Right ventricle myocardium inferior (tissue), 1 donor: ENCODE data around the gene KRT13. TPM values are rescaled to one million over a fixed set of nuclear protein-coding genes. Genes with fewer than 3 reads are reported as not detected.

Experiments
- ATAC-seq: fragments of 200-7000 bp; cut with Tn5 transposase; one replicate; pipeline ENCODE4 v1.9.1; 2020; ENCODE audit warnings: mild to moderate bottlenecking, moderate library complexity
- DNase-seq: peaks from one replicate; pipeline ENCODE4 v3.0.0; 2021; ENCODE audit errors: missing footprints
- intact Hi-C: fragments of 100-400 bp; cut with DNase I; formaldehyde crosslinking; loops from one replicate; pipeline ENCODE4 v1.11.0; 2022
- total RNA-seq: library from RNA; stranded (reverse); fragmentation: NEBNext Ultra II Directional; extraction: Animal tissue kit (Norgen Biotek cat#: 25700); gene quantifications from one replicate; pipeline ENCODE4 v1.2.1, GENCODE V29; 2021
- donor health status: DM: no; HTN: yes; CAD: no; lungs with severe emphysema.

KRT13 gene
- total RNA-seq, 1 donor from 2014 or later: not detected

DNA sequence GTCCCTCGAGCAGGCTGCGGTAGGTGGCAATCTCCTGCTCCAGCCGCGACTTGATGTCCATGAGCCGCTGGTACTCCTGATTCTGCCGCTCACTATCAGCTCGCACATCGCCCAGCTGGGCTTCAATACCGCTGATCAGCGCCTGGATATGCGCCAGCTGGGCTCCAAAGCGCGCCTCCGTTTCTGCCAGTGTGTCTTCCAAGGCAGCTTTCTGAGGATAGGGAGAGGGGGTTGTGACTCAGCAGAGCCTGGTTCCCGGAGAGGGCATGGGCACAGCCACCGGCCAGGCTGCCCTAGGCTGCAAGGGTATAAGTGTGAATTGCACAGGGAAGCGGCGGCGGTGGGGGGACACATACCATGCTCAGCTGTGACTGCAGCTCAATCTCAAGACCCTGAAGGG is 18.4 kb upstream of the KRT13 start:
- ATAC-seq: no peak
- intact Hi-C loops: no loop called here
- no peak for DNase-seq

DNA sequence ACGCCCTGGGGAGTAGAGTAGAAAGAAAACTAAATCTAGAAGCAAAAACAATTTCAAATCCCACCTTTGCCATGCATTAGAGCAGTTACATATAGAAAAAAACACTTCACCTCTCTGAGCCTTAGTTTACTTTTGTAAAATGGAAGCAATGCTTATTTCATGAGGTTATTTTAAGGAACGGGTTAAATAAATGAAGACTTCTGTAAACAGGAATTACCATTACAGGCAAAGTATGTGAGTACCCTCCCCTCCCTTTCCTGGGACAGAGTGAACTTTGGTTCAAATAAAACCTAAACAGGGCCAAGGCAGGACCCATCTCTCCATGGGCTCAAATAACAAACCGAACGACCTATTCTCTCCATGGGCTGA is 17.8 kb upstream of the KRT13 start:
- intact Hi-C loops: no loop called here
- DNase-seq: no peak

GRCh38 chr17:41522301-41523224 is 17.2 kb upstream of the KRT13 start:
- no peak for DNase-seq
- intact Hi-C loops: no loop called here
- ATAC-seq: no peak

More for the DNA sequence above, 17.8 kb upstream of the KRT13 start:
- no peak for ATAC-seq

- no peak for ATAC-seq
- intact Hi-C loops: no loop called here
- DNase-seq: no peak
Measured at GRCh38 chr17:41521574-41522261, 16.3 kb upstream of the KRT13 start.

- DNase-seq (no peak), ATAC-seq (no peak)
- intact Hi-C loops: no loop called here
Measured at GRCh38 chr17:41520821-41521521, 15.6 kb upstream of the KRT13 start.

DNA sequence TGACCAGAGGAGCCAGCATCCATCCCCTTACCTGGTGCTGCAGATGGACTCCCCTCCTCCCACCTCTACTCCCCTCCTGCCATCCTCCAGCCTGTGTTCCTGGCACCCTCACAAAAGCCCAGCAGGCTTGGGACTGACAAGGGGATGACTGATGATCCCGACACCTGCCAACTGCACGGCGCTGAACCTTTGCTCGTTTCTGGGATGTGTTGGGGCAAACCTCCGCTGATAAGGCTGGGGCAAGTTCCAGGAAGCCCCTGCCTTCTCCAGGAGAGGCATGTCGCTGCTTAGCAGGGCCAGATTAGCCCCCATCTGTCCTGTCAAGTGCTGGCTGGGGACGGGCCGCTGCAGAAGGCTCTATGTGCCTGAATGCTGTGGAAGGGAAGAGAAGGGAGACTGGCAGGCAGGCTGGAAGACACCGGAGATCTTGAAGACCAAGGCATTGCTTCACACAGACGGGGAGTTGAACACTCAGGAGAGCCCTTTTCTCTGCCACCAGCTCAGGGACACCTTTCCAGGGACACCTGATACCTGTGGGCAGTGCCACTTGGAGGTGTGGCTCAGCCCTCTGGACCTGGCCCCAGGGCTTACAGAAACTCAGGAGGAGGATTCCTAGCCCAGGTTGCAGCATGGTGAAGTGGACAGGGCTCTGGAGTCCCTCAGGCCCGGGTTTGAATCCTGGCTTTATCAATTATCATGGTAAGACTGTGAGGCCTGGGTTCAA is 14.3 kb upstream of the KRT13 start:
- DNase-seq: no peak
- intact Hi-C loops: no loop called here

GRCh38 chr17:41518789-41519449 is 13.5 kb upstream of the KRT13 start, which contains the start of gene KRT15:
KRT15 (minus strand) TSS chr17:41518890; CDS start chr17:41518827, 63 bp downstream.
- intact Hi-C loops: no loop called here
- DNase-seq (no peak), ATAC-seq (no peak)

More for the DNA sequence above, 14.3 kb upstream of the KRT13 start:
- ATAC-seq: no peak

DNA sequence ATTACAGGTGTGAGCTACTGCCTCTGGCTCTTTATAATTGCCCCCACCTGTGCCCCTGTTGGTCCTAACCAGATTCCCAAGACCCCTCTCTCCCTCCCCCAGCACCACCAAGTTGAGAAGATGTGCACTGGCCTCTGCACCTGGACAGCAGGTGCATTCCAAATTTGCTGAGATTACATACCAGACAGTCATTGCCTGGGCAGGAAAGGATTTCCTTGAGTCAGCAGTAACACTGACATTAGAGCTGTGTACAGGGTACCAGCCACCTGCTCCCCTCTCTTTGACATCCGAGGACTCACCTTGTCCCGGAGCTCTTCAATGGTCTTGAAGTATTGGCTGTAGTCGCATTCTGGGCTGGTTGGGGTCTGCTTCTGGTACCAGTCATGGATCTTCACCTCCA is 12.6 kb upstream of the KRT13 start:
- DNase-seq: no peak
- ATAC-seq: no peak
- intact Hi-C loops: no loop called here

DNA sequence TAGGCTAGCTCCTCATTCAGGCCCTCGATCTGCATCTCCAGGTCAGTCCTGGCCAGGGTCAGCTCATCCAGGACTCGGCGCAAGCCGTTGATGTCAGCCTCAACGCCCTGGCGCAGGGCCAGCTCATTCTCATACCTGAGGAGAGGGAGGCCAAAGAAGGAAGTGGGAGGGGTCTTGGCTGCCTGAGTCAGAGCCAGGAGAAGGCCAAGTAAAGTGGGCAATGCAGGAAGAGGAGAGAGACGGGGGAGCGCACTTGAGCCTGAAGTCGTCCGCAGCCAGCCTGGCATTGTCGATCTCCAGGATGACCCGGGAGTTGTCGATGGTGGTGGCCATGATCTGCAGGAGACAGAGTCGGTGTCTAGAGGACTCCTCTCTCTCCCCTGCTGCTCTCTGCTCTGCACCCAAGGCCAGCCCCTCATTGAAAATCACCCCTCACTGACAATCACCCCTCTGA is 11.4 kb upstream of the KRT13 start:
- intact Hi-C loops: no loop called here
- no peak for ATAC-seq

DNA sequence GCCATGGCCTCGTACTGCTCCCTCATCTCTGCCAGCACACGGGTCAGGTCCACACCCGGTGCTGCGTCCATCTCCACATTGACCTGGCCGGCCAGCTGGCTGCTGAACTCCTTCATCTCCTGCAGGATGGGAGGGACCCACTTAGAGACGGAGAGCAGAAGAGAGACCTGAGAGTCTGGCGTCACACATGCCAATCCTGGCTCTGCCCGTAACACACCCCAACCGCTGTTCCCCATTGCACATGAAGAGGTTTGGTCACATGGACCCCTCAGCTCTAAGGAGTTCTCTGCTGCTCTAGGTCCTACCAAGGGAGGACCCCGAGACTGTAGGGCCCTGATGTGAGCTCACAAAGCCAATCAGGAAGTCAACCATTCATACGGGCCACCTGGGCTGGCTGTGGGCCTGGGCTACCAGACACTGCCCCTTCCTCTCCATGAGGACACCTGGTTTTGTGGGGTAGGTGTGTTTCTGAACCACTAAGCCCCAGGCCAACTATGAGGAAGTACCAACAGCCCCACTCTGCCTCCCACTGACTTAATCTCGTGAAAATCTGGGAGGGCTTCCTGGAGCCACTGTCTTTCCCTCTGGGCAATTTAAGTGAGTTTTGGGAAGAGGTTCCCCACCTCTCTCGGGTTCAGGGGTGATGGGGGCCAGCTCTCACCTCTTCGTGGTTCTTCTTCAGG is 10.9 kb upstream of the KRT13 start:
- no peak for DNase-seq
- intact Hi-C loops: no loop called here
- ATAC-seq: no peak

More for the DNA sequence above, 11.4 kb upstream of the KRT13 start:
- no peak for DNase-seq

- intact Hi-C loops: no loop called here
- ATAC-seq (no peak), DNase-seq (no peak)
Measured at GRCh38 chr17:41513168-41513547, 7.7 kb upstream of the KRT13 start.

GRCh38 chr17:41512546-41513167 is 7.2 kb upstream of the KRT13 start:
- ATAC-seq: no peak
- DNase-seq: no peak
- intact Hi-C loops: no loop called here

DNA sequence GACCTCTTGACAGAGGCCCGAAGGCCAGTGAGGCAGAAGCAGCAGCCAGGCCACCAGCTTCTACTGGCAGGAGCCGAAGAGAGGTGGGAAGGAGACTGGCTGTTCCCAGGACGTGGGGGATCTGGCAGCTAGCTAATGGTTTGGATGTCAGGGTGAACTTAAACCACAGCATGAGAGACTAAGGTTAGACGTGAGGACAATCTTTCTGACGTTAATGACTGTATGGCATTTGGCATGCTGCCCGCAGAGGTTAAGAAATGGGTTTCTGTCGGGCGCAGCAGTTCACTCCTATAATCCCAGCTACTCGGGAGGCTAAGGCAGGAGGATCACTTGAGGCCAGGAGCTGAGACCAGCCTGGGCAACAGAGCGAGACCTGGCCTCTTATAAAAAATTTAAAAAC is 6.3 kb upstream of the KRT13 start:
- no peak for DNase-seq
- intact Hi-C loops: no loop called here
- no peak for ATAC-seq

GRCh38 chr17:41511116-41511515 is 5.7 kb upstream of the KRT13 start:
- intact Hi-C loops: no loop called here
- DNase-seq (no peak), ATAC-seq (no peak)

DNA sequence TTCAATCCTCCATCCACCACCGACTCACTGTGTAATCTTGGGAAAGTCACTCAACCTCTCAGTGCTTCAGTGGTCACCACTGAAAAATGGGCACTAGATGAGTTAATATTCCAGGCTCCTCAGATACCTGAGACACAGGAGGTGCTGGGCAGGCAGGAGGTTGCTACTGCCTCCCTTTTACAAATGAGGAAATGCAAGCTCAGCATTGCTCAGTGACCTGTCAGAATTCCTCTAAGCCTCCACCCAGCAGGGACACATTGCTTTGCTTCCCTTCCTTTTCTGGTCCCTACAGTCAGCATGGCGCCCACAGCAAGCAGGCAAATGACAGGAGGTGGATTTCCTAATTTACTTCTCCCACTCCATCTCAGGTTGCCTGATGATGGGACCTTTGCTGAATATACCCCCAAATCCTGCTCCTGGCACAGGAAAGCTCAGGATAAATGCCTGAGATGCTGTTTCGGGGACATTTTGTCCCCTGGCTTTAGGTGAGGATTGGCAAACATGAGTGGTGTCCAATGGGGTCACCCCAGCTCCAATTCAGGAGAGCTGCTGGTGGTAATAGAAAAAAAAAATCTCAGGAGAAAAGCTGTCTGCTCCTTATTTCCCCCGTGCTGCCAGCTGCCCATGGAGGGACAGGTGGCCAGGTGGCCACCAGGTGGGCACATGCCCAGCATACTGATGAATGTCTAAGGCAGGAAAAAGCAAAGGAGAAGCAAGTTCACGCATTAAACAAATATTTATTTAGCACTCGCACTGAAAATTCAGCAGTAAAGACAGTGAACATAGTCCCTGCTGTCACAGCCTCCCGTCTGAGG is 5.0 kb upstream of the KRT13 start:
- ATAC-seq (no peak), DNase-seq (no peak)
- intact Hi-C loops: no loop called here

- DNase-seq (no peak), ATAC-seq (no peak)
- intact Hi-C loops: no loop called here
Measured at GRCh38 chr17:41507315-41507880, 2.0 kb upstream of the KRT13 start.
